ENCODE results near the gene PARVB.

PARVB gene

DNA sequence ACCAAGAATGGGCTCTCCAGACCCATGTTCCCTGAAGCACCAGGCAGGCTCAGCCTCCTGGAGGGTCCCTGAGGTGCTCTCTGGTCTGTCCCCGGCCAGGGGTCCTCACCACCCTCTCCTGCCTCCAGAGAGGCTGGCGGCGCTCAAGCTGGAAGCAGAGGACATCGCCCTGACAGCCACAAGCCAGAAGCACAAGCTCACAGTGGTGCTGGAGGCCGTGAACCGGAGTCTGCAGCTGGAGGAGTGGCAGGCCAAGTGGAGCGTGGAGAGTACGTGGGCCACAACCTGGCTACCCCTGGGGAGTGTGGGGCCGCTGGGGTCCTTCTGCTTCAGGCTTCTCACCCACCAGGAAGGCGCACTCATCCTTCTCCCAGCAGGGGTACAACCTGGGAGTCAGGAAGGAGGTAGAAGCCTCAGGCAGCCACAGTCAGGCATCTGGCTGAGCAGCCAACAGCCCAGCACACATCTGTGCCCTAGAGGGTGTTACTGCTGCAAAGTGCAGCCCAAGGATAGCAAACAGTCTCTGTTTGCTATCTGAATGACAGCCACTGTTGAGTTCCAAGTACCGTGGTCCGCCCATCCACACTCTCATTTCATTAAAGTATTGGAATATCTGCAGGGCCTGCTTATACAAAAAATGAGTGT, 165.0 kb downstream of the PARVB start:
- no peaks in the 10 kb centered on the region for H3K9me3 ChIP-seq
- H3K27me3 ChIP-seq = no peaks in the 10 kb centered on the region
- H3K36me3 ChIP-seq = no peaks in the 10 kb centered on the region
- DNase-seq = no peak
- TF ChIP-seq CTCF (IDR thresholded peaks at IDR 0.05; ENCODE audit: low read depth, low read length) = no peak
- H3K4me3 ChIP-seq (ENCODE audit: low read depth, low read length) = no peak overlapping the region
- no peaks in the 10 kb centered on the region for H3K4me1 ChIP-seq

DNA sequence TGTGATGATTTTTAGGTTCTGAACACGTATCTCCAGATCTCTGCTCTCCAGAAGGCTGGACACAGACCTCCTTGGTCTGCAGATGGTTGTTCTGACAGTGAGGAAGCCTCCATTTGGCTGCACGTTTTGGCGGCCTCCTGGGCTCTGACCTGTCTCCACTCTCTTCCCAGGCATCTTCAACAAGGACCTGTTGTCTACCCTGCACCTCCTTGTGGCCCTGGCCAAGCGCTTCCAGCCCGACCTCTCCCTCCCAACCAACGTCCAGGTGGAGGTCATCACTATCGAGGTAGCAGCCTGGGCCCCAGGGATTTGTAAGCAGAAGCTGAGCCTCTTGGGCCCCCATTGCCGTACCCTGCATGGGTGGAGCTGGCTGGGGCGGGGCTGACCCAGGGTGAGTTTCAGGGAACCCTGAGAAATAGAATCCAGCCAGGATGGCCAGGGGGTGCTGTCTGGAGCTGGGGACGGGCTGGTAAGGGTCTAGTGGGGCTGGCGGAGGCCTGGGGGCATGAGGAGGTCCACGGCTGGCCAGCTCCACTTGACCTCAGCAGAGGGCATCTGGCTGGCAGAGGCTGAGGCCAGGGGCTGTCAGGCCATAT, 166.4 kb downstream of the PARVB start:
- Histone ChIP-seq H3K4me1 (no peaks in the 10 kb centered on the region), H3K27me3 (no peaks in the 10 kb centered on the region), H3K4me3 (ENCODE audit: low read depth, low read length) (no peak overlapping the region), H3K36me3 (no peaks in the 10 kb centered on the region), H3K9me3 (no peaks in the 10 kb centered on the region)
- DNase-seq = no peak
- TF ChIP-seq CTCF (IDR thresholded peaks at IDR 0.05; ENCODE audit: low read depth, low read length) = no peak

GRCh38 chr22:44191036-44191454, 166.9 kb downstream of the PARVB start:
- Histone ChIP-seq H3K4me3 (ENCODE audit: low read depth, low read length) (no peak overlapping the region), H3K4me1 (no peaks in the 10 kb centered on the region), H3K36me3 (no peaks in the 10 kb centered on the region), H3K27me3 (no peaks in the 10 kb centered on the region), H3K9me3 (no peaks in the 10 kb centered on the region)
- no peak for TF ChIP-seq CTCF (IDR thresholded peaks at IDR 0.05; ENCODE audit: low read depth, low read length)
- no peak for DNase-seq

GRCh38 chr22:44192098-44192815, 168.2 kb downstream of the PARVB start:
- peak; percentile 80 for DNase-seq
- Histone ChIP-seq H3K36me3 (no peaks in the 10 kb centered on the region), H3K4me1 (no peaks in the 10 kb centered on the region), H3K4me3 (ENCODE audit: low read depth, low read length) (no peak overlapping the region), H3K9me3 (no peaks in the 10 kb centered on the region), H3K27me3 (no peaks in the 10 kb centered on the region)
- TF ChIP-seq CTCF (IDR thresholded peaks at IDR 0.05; ENCODE audit: low read depth, low read length) = no peak

- no peak for TF ChIP-seq CTCF (IDR thresholded peaks at IDR 0.05; ENCODE audit: low read depth, low read length)
- Histone ChIP-seq H3K9me3 (no peaks in the 10 kb centered on the region), H3K4me1 (no peaks in the 10 kb centered on the region), H3K4me3 (ENCODE audit: low read depth, low read length) (no peak overlapping the region), H3K36me3 (no peaks in the 10 kb centered on the region), H3K27me3 (no peaks in the 10 kb centered on the region)
- no peak for DNase-seq
Observed at GRCh38 chr22:44192816-44193534, 168.9 kb downstream of the PARVB start.
